Measurements from ENCODE around the gene DENND6B. TPM values are rescaled to one million over a fixed set of nuclear protein-coding genes. Genes with fewer than 3 reads are reported as not detected.

DENND6B gene
- total and polyA plus RNA-seq, 2 of the 13 experiments (the other 11 are each of a cell fraction or from before 2014, with no cell fraction given): 0.95 to 3.8 TPM

- TF ChIP-seq MNT (IDR thresholded peaks at IDR 0.05) (no peak), ADNP (CRISPR knock-in tag; IDR thresholded peaks at IDR 0.05) (0 out of 2 replicates have a peak, but pooled peaks have one; percentile 34), CEBPZ (IDR thresholded peaks at IDR 0.05; ENCODE audit: low read length) (no peak), MAZ (IDR thresholded peaks at IDR 0.05; ENCODE audit: borderline replicate concordance, low read depth, low read length) (no peak), MAZ (CRISPR knock-in tag; IDR thresholded peaks at IDR 0.05; ENCODE audit: low read depth) (no peak), ZNF629 (CRISPR knock-in tag; conservative IDR thresholded peaks at IDR 0.05) (peak; percentile 97), ZNF407 (CRISPR knock-in tag; IDR thresholded peaks at IDR 0.05; ENCODE audit: not compliant biosample characterization) (peak; percentile 12), DMAP1 (CRISPR knock-in tag; IDR thresholded peaks at IDR 0.05) (no peak), MED8 (CRISPR knock-in tag; IDR thresholded peaks at IDR 0.05; ENCODE audit: insufficient replicate concordance) (peak; percentile 41), RBFOX2 (IDR thresholded peaks at IDR 0.05; ENCODE audit: low read depth, low read length) (peak; percentile 40; the same call in 1 of the 2 replicates), ZMYM3 (CRISPR knock-in tag; IDR thresholded peaks at IDR 0.05) (peak; percentile 93), ZNF280D (CRISPR knock-in tag; IDR thresholded peaks at IDR 0.05) (no peak), AKAP8 (CRISPR knock-in tag; IDR thresholded peaks at IDR 0.05) (no peak)
Measured at GRCh38 chr22:50305393-50305922, 21.4 kb downstream of the DENND6B start (continued).

Data from HepG2 (cell line).